Stimulated activated CD8-positive, alpha-beta memory T cell treated with anti-CD3 and anti-CD28 coated beads, Interleukin-15, amount 100 ng/mL, for 4 hours (primary cell): ENCODE measurements around the gene LAMC3.
"Not testable (repeated sequence)": the region's sequence is repeated elsewhere in the genome, so short reads cannot be mapped to it uniquely, and the experiment has no call there.

Source experiments
- DNase-seq, 2 donors: peaks; one replicate each; pipeline ENCODE4 v3.0.0-alpha.2; 2020; ENCODE audit warnings: low read depth in 2 of 2

LAMC3 gene

GRCh38 chr9:130991778-130992681, 16.9 kb upstream of the LAMC3 start:
- no peak for DNase-seq

- DNase-seq: no peak
Measured at GRCh38 chr9:130992682-130993032, 16.3 kb upstream of the LAMC3 start.

- DNase-seq: no peak
Measured at GRCh38 chr9:130993303-130994030, 15.5 kb upstream of the LAMC3 start.

GRCh38 chr9:130994135-130995085, 14.6 kb upstream of the LAMC3 start:
- no peak for DNase-seq

GRCh38 chr9:130995086-130996011, 13.6 kb upstream of the LAMC3 start:
- DNase-seq: no peak

- DNase-seq: no peak
Measured at GRCh38 chr9:130996205-130996604, 12.8 kb upstream of the LAMC3 start.

GRCh38 chr9:130996676-130997394, 12.1 kb upstream of the LAMC3 start:
- no peak for DNase-seq

- DNase-seq: no peak
Measured at GRCh38 chr9:130997395-130997684, 11.6 kb upstream of the LAMC3 start.

- DNase-seq: no peak
Measured at GRCh38 chr9:130997925-130998596, 10.9 kb upstream of the LAMC3 start.

GRCh38 chr9:130998597-130999244, 10.3 kb upstream of the LAMC3 start:
- no peak for DNase-seq

- no peak for DNase-seq
Measured at GRCh38 chr9:130999245-130999623, 9.7 kb upstream of the LAMC3 start.

- DNase-seq: not testable (repeated sequence)
Measured at GRCh38 chr9:131000526-131000925, 8.4 kb upstream of the LAMC3 start.

GRCh38 chr9:131001021-131001420, 8.0 kb upstream of the LAMC3 start:
- DNase-seq: no peak

GRCh38 chr9:131001990-131002389, 7.0 kb upstream of the LAMC3 start:
- DNase-seq: no peak

- DNase-seq: no peak
Measured at GRCh38 chr9:131006601-131007000, 2.4 kb upstream of the LAMC3 start.

GRCh38 chr9:131008086-131008485, 888 bp upstream of the LAMC3 start:
- DNase-seq: no peak

- DNase-seq: no peak
Measured at GRCh38 chr9:131008563-131008908, 438 bp upstream of the LAMC3 start.

GRCh38 chr9:131010482-131011273, 1.7 kb downstream of the LAMC3 start:
- DNase-seq: no peak
